Activated T-helper 17 cell treated with anti-CD3 and anti-CD28 coated beads, Interleukin-2, amount 50 U/mL, for 72 hours (primary cell): Measurements from ENCODE around the gene SLC13A3. TPM values are rescaled to one million over a fixed set of nuclear protein-coding genes. Genes with fewer than 3 reads are reported as not detected.

Experiments used
- ATAC-seq: fragments of 150-1000 bp; cut with Tn5 transposase; replicated peaks from 2 replicates; pipeline ENCODE4 v1.10.0; 2021; ENCODE audit warnings: mild to moderate bottlenecking, moderate library complexity
- H3K27ac Mint-ChIP-seq: one replicate; pipeline ENCODE4 v1.8.0; 2022; ENCODE audit warnings: mixed read lengths
- H3K27me3 Mint-ChIP-seq: one replicate; pipeline ENCODE4 v1.8.0; 2022; ENCODE audit warnings: mixed read lengths
- H3K36me3 Mint-ChIP-seq: one replicate; pipeline ENCODE4 v1.8.0; 2022; ENCODE audit warnings: low read depth, mild to moderate bottlenecking, mixed read lengths
- H3K4me1 Mint-ChIP-seq: one replicate; pipeline ENCODE4 v1.8.0; 2022; ENCODE audit warnings: mixed read lengths
- H3K4me3 Mint-ChIP-seq: one replicate; pipeline ENCODE4 v1.8.0; 2022; ENCODE audit warnings: mild to moderate bottlenecking, mixed read lengths
- H3K9me3 Mint-ChIP-seq: one replicate; pipeline ENCODE4 v1.8.0; 2022; ENCODE audit warnings: mixed read lengths
- total RNA-seq, 2 donors: library from RNA; stranded (reverse); gene quantifications; one replicate each; pipeline ENCODE4 v1.2.3, GENCODE V29; 2022

SLC13A3 gene
- total RNA-seq, 2 donors from 2014 or later = not detected

GRCh38 chr20:46581391-46581790 is 69.9 kb downstream of the SLC13A3 start:
- peaks cover 4% of the 10 kb centered on the region for H3K27me3 Mint-ChIP-seq
- ATAC-seq = no peak
- H3K27ac Mint-ChIP-seq = no peak overlapping the region
- H3K4me3 Mint-ChIP-seq = no peak overlapping the region
- H3K4me1 Mint-ChIP-seq = no peaks in the 10 kb centered on the region
- H3K9me3 Mint-ChIP-seq = no peaks in the 10 kb centered on the region
- no peaks in the 10 kb centered on the region for H3K36me3 Mint-ChIP-seq

GRCh38 chr20:46580613-46581205 is 70.5 kb downstream of the SLC13A3 start:
- H3K9me3 Mint-ChIP-seq = no peaks in the 10 kb centered on the region
- no peaks in the 10 kb centered on the region for H3K4me1 Mint-ChIP-seq
- no peak overlapping the region for H3K4me3 Mint-ChIP-seq
- peaks cover 4% of the 10 kb centered on the region for H3K27me3 Mint-ChIP-seq
- H3K36me3 Mint-ChIP-seq = no peaks in the 10 kb centered on the region
- H3K27ac Mint-ChIP-seq = no peak overlapping the region
- no peak for ATAC-seq

DNA sequence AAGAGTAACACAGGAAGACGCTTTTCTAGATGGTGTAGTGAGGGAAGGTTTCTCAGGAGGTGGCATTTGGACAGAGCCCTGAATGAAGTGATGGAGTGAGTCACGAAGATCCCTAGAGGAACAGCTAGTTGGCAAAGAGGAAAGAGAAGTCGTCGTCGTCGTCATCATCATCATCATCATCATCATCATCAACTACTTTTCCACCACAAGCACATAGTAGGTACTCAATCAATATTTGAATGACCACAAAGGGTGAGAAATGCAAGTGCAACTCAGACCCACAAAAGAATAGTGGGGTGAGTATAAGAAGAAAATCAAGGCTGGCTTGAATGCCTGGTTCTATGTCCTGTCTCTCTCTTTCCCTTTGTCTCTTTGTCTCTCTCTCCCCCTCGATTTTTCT is 72.5 kb downstream of the SLC13A3 start:
- no peaks in the 10 kb centered on the region for H3K4me1 Mint-ChIP-seq
- ATAC-seq = no peak
- no peak overlapping the region for H3K4me3 Mint-ChIP-seq
- peaks cover 4% of the 10 kb centered on the region for H3K27me3 Mint-ChIP-seq
- H3K9me3 Mint-ChIP-seq = no peaks in the 10 kb centered on the region
- no peaks in the 10 kb centered on the region for H3K36me3 Mint-ChIP-seq
- H3K27ac Mint-ChIP-seq = no peak overlapping the region

DNA sequence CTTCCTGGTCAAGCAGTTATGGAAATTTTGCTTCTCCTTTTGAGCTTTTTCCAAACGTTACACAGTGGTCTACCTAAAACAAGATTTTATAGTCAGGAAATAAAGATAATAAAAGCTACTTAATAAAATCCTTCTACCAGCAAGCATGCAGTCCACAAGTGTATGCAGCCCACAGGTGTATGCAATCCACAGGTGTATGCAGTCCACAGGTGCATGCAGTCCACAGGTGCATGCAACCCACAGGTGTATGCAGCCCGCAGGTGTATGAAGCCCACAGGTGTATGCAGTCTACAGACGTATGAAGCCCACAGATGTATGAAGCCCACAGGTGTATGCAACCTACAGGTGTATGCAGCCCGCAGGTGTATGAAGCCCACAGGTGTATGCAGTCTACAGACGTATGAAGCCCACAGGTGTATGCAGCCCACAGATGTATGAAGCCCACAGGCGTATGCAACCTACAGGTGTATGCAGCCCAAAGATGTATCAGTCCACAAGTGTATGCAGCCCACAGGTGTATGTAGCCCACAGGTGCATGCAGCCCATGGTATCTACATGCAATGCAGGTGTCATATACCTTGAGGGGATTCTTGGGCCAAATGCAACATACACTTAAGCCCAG is 74.4 kb downstream of the SLC13A3 start:
- H3K9me3 Mint-ChIP-seq = no peaks in the 10 kb centered on the region
- no peak overlapping the region for H3K27ac Mint-ChIP-seq
- no peaks in the 10 kb centered on the region for H3K4me1 Mint-ChIP-seq
- H3K27me3 Mint-ChIP-seq = peaks cover 7% of the 10 kb centered on the region
- H3K4me3 Mint-ChIP-seq = no peak overlapping the region
- H3K36me3 Mint-ChIP-seq = no peaks in the 10 kb centered on the region
- ATAC-seq = no peak

DNA sequence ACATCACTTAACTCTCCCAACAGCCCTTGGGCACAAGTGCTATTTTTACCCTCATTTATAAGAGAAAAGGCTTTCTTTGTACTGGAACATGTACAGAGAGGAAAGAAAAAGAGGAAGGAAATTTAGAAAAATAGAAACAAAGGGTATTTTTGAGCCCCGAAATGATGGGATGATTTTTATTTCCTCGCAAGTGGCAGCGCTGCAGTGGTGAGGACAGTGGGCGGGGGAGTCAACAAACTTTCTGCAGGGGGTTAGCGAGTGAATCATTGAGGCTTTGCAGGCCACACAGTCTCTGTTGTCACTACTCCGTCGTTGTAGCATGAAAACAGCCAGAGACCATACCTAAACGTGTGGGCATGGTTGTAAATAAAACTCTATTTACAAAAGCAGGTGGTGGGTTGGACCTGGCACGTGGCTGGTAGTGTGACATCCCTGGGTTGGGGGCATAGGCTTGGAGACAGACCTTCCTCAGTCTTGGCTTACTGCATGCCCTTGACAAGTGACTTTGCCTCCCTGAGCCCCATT is 75.3 kb downstream of the SLC13A3 start:
- H3K27me3 Mint-ChIP-seq = peaks cover 9% of the 10 kb centered on the region
- peak; percentile 77 for ATAC-seq
- no peaks in the 10 kb centered on the region for H3K4me1 Mint-ChIP-seq
- H3K4me3 Mint-ChIP-seq = no peak overlapping the region
- H3K36me3 Mint-ChIP-seq = no peaks in the 10 kb centered on the region
- H3K9me3 Mint-ChIP-seq = no peaks in the 10 kb centered on the region
- H3K27ac Mint-ChIP-seq = no peak overlapping the region

DNA sequence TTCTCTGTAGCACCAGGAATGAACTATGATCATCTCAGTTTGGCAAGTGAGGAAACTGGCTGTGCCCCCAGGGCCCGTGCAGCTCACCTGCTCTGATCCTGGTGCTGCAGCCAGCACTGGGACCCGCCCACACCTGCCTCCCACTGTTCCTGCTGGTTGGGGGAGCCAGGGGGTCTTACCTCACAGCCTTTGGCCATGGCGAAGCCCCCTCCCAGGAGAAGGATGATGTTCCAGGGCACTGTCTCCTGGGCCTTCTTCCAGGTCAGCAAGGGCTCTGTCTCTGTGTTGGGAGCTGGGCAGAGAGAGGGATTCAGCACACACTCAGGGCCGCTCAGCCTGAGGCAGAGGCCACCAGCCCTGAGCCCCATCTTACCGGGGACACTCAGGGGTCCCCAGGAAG is 75.9 kb downstream of the SLC13A3 start:
- peaks cover 9% of the 10 kb centered on the region for H3K27me3 Mint-ChIP-seq
- no peaks in the 10 kb centered on the region for H3K9me3 Mint-ChIP-seq
- no peaks in the 10 kb centered on the region for H3K4me1 Mint-ChIP-seq
- no peak overlapping the region for H3K4me3 Mint-ChIP-seq
- no peak overlapping the region for H3K27ac Mint-ChIP-seq
- no peak for ATAC-seq
- H3K36me3 Mint-ChIP-seq = no peaks in the 10 kb centered on the region

DNA sequence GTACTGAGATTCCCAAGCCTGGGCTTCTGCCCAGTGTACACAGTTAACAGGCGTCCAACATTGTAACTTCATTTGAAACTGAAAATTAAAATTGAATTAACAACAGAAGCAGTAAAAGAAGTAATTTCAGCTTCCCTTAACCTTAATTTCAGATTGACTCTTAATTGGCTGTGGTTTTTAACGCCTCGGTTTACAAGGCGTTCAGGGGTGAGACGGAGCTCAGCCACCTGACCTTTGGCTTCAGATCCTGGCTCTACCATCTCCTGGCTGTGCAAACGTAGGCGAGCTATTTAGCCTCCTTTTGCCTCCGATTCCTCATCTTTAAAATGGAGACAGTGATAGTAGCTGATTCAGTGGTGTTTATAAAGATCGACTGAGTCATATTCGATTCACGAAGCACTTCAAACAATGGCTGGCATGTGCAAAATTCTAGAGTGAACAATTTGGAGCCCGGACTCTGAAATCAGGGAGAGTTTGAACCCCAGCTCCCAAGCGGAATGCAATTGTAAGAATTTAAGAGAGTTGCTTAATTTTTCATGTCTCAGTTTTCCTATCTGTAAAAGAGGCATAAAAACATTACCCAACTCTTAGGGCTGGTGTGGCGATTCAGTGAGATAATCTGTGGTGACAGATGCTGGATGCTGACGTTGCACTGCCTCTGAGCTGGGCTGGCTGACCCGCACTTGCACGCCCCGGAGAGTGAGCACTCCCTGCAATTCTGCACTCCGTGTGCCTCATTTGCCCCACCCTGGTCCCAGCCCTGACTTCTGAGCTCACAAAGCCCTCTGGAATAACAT is 77.3 kb downstream of the SLC13A3 start:
- peaks cover 9% of the 10 kb centered on the region for H3K27me3 Mint-ChIP-seq
- no peak overlapping the region for H3K27ac Mint-ChIP-seq
- no peaks in the 10 kb centered on the region for H3K4me1 Mint-ChIP-seq
- no peak overlapping the region for H3K4me3 Mint-ChIP-seq
- H3K9me3 Mint-ChIP-seq = no peaks in the 10 kb centered on the region
- H3K36me3 Mint-ChIP-seq = no peaks in the 10 kb centered on the region
- ATAC-seq = peak; percentile 16

GRCh38 chr20:46573234-46573633 is 78.0 kb downstream of the SLC13A3 start:
- Mint-ChIP-seq H3K27ac (no peak overlapping the region), H3K27me3 (peaks cover 9% of the 10 kb centered on the region)

DNA sequence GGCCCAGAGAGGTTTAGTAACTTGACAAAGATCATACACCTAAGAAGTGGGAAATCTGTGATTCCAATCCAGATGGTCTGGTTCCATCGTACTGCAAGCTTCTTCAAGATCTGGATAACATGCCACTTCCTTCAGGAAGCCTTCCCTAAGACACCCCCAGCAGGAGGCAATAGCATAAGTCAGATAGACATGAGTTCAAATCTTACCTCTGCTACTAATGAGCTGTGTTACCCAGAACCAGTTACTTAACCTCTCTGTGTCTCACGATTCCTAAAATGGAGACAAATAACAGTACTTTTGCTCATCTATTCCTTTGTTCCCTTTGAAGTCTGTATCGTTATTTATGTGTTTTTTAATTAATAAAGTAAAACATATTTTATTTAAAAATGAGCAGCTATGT is 78.5 kb downstream of the SLC13A3 start:
- Mint-ChIP-seq H3K36me3 (no peaks in the 10 kb centered on the region), H3K9me3 (no peaks in the 10 kb centered on the region), H3K4me3 (no peak overlapping the region), H3K27ac (no peak overlapping the region), H3K27me3 (peaks cover 9% of the 10 kb centered on the region), H3K4me1 (no peaks in the 10 kb centered on the region)
- ATAC-seq = no peak

More at GRCh38 chr20:46573234-46573633, 78.0 kb downstream of the SLC13A3 start:
- Mint-ChIP-seq H3K36me3 (no peaks in the 10 kb centered on the region), H3K9me3 (no peaks in the 10 kb centered on the region), H3K4me3 (no peak overlapping the region), H3K4me1 (no peaks in the 10 kb centered on the region)
- ATAC-seq = no peak

DNA sequence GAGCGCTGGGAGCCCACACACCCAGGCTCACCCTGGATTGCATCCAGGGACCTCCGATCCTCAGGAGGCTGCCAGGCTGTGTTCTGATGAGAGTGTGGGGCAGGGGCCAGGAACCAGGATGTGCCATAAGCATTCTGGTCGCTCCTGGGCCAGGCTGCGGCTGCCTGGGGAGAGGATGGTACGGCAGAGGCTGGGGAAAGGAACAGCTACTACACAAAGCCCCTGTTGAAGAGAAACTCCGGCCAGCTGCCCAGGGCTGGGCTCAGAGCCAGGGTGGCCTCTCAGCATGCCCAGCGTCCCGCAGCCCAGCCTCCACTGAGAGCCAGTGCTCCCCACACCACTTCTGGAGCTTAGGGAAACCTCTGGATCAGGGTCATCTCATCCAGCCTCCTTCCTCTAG is 79.1 kb downstream of the SLC13A3 start:
- Mint-ChIP-seq H3K4me3 (no peak overlapping the region), H3K27ac (no peak overlapping the region), H3K36me3 (no peaks in the 10 kb centered on the region), H3K9me3 (no peaks in the 10 kb centered on the region), H3K4me1 (no peaks in the 10 kb centered on the region), H3K27me3 (peaks cover 14% of the 10 kb centered on the region)
- no peak for ATAC-seq

DNA sequence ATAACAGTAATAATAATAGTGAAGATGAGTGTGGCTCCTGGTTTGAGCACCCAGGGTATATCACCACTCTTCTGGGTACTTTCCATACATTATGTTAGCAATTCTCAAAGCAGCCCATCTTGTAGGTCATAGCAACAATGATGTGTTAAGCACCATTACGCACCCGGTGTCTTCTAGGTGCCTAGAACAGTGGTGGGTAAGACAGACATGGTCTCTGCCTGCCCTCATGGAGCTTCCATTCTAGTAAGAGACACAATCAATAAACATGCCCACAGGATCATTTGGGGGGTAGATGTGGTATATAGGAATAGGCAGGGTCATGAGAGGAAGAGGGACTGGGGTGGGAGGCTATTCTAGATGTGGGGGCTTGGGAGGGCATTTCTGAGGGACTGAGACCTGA is 79.8 kb downstream of the SLC13A3 start:
- H3K4me3 Mint-ChIP-seq = no peak overlapping the region
- no peak for ATAC-seq
- no peaks in the 10 kb centered on the region for H3K4me1 Mint-ChIP-seq
- H3K27me3 Mint-ChIP-seq = peaks cover 14% of the 10 kb centered on the region
- H3K27ac Mint-ChIP-seq = no peak overlapping the region
- H3K9me3 Mint-ChIP-seq = no peaks in the 10 kb centered on the region
- no peaks in the 10 kb centered on the region for H3K36me3 Mint-ChIP-seq

GRCh38 chr20:46570956-46571355 is 80.3 kb downstream of the SLC13A3 start:
- Mint-ChIP-seq H3K4me1 (no peaks in the 10 kb centered on the region), H3K27ac (no peak overlapping the region), H3K36me3 (no peaks in the 10 kb centered on the region), H3K9me3 (no peaks in the 10 kb centered on the region), H3K27me3 (peaks cover 14% of the 10 kb centered on the region), H3K4me3 (no peak overlapping the region)
- ATAC-seq = no peak

- H3K9me3 Mint-ChIP-seq = no peaks in the 10 kb centered on the region
- H3K4me1 Mint-ChIP-seq = no peaks in the 10 kb centered on the region
- ATAC-seq = no peak
- no peak overlapping the region for H3K4me3 Mint-ChIP-seq
- peaks cover 17% of the 10 kb centered on the region for H3K27me3 Mint-ChIP-seq
- no peaks in the 10 kb centered on the region for H3K36me3 Mint-ChIP-seq
- H3K27ac Mint-ChIP-seq = no peak overlapping the region
These were observed 81.3 kb downstream of the SLC13A3 start for GRCh38 chr20:46569961-46570360.

GRCh38 chr20:46568570-46569129 is 82.6 kb downstream of the SLC13A3 start:
- H3K4me1 Mint-ChIP-seq = no peaks in the 10 kb centered on the region
- H3K4me3 Mint-ChIP-seq = no peak overlapping the region
- H3K9me3 Mint-ChIP-seq = no peaks in the 10 kb centered on the region

More at GRCh38 chr20:46568570-46569129, 82.6 kb downstream of the SLC13A3 start:
- Mint-ChIP-seq H3K36me3 (no peaks in the 10 kb centered on the region), H3K27ac (no peak overlapping the region), H3K27me3 (peaks cover 17% of the 10 kb centered on the region)
- no peak for ATAC-seq
